ENCODE data around the gene CTAGE9. TPM values are rescaled to one million over a fixed set of nuclear protein-coding genes. Genes with fewer than 3 reads are reported as not detected.
"Not testable (repeated sequence)": the region's sequence is repeated elsewhere in the genome, so short reads cannot be mapped to it uniquely, and the experiment has no call there.

Gene CTAGE9, protein sequence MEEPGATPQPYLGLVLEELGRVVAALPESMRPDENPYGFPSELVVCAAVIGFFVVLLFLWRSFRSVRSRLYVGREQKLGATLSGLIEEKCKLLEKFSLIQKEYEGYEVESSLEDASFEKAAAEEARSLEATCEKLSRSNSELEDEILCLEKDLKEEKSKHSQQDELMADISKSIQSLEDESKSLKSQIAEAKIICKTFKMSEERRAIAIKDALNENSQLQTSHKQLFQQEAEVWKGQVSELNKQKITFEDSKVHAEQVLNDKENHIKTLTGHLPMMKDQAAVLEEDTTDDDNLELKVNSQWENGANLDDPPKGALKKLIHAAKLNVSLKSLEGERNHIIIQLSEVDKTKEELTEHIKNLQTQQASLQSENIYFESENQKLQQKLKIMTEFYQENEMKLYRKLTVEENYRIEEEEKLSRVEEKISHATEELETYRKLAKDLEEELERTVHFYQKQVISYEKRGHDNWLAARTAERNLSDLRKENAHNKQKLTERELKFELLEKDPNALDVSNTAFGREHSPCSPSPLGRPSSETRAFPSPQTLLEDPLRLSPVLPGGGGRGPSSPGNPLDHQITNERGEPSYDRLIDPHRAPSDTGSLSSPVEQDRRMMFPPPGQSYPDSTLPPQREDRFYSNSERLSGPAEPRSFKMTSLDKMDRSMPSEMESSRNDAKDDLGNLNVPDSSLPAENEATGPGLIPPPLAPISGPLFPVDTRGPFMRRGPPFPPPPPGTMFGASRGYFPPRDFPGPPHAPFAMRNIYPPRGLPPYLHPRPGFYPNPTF
- not detected for polyA plus RNA-seq (ENCODE audit: low read depth in 6 of 6)

DNA sequence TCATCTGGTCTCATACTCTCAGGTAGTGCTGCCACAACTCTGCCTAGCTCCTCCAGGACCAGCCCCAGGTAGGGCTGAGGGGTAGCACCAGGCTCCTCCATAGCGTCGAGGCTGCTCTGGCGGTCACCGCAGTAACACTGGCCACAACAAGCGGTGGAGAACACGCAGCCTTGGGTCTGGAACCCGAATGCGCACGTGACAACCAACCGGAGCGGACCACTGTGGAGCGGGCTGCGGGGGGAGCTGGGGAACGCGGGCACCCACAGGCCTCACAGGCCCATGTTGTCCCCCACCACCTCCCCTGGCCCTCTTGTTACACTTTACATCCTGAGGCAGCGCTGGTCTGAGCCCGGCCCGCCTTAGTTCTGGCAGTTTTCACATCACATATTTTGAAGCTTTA, at the start of gene CTAGE9:
Gene CTAGE9, minus strand, starts transcription at position 101 of the 400 bp plus-strand sequence. Its CDS starts 0 bp downstream, at position 101.
- H3K36me3 Mint-ChIP-seq; H3K9me3 Mint-ChIP-seq; H3K27ac Mint-ChIP-seq; ATAC-seq (ENCODE audit: low read depth in 2 of 2); H3K27me3 Mint-ChIP-seq; H3K4me3 Mint-ChIP-seq; H3K4me1 Mint-ChIP-seq; DNase-seq: not testable (repeated sequence)

DNA sequence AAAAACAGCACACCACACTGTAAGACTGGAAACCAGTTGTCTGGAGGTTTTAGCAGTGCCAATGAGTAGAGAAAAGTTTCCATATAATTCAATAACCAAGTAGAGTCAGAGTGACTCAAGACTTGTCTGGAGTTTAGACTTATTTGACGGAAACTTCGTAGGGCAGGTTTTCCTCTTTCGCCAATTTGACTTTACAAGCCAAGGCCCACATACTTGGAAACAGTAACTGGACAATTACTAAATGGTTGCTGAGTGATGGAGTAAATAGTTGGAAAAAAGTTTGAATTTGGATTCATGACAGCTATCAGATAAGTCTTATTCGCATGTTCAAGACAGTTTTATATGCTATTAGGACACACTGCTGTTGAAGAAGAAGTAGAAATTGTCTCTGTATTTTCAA, 48.1 kb upstream of the CTAGE9 start:
- peaks cover 0 to 3% (median 0%) of the 10 kb centered on the region in 3 donors for H3K4me1 Mint-ChIP-seq
- H3K27me3 Mint-ChIP-seq, result peaks cover 14 to 40% (median 37%) of the 10 kb centered on the region in 3 donors
- no peak for DNase-seq
- no peak overlapping the region for H3K27ac Mint-ChIP-seq
- H3K4me3 Mint-ChIP-seq, result no peak overlapping the region
- H3K36me3 Mint-ChIP-seq, result no peaks in the 10 kb centered on the region
- ATAC-seq (ENCODE audit: low read depth in 2 of 2), result no peak
- H3K9me3 Mint-ChIP-seq, result no peaks in the 10 kb centered on the region

DNA sequence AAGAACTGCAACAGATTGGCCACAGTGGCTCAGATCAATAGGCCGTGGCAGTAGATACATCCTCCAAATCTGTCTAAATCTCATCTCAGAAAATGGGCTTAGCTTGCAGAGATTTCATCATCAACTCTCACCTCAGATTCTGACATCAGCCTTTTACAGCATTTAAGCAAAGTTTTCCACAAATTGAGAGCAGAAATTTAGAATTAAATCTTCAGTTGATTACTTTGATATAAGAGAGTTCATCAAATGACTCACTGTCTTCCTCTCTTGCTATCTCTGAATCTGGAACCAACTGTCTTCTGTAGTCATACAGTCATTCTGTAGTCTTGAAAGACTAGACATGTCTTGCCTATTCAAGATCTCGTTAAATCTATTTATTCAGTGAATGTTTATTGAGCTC, 45.2 kb upstream of the CTAGE9 start:
- H3K4me3 Mint-ChIP-seq, result no peak overlapping the region
- no peak for ATAC-seq (ENCODE audit: low read depth in 2 of 2)
- H3K9me3 Mint-ChIP-seq, result no peaks in the 10 kb centered on the region
- no peaks in the 10 kb centered on the region for H3K36me3 Mint-ChIP-seq
- H3K27ac Mint-ChIP-seq, result no peak overlapping the region
- no peak for DNase-seq
- H3K27me3 Mint-ChIP-seq, result peaks cover 14 to 38% (median 36%) of the 10 kb centered on the region in 3 donors
- H3K4me1 Mint-ChIP-seq, result peaks cover 0 to 3% (median 0%) of the 10 kb centered on the region in 3 donors

DNA sequence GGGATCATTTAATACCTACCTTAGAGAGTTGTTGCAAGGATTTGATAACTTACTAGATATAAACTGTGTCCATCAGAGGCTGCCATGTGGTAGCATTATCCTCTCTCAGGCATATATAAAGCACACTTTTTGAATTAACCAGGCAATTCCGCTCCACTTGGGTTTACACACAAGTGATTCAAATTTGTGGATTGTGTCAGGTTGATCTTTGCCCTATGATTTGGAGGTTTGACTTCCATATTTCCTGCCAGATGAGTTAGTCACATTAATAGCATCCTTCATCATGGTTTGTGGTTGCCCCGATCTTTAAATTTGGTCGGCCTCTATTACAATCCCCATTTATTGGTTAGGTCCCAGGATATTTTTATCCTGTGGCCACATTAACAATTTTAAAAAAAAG, 44.8 kb upstream of the CTAGE9 start:
- Mint-ChIP-seq H3K4me3 (no peak overlapping the region), H3K27ac (no peak overlapping the region), H3K27me3 (peaks cover 14 to 38% (median 36%) of the 10 kb centered on the region in 3 donors), H3K36me3 (no peaks in the 10 kb centered on the region), H3K9me3 (no peaks in the 10 kb centered on the region), H3K4me1 (peaks cover 0 to 3% (median 0%) of the 10 kb centered on the region in 3 donors)
- DNase-seq (no peak), ATAC-seq (ENCODE audit: low read depth in 2 of 2) (no peak)

DNA sequence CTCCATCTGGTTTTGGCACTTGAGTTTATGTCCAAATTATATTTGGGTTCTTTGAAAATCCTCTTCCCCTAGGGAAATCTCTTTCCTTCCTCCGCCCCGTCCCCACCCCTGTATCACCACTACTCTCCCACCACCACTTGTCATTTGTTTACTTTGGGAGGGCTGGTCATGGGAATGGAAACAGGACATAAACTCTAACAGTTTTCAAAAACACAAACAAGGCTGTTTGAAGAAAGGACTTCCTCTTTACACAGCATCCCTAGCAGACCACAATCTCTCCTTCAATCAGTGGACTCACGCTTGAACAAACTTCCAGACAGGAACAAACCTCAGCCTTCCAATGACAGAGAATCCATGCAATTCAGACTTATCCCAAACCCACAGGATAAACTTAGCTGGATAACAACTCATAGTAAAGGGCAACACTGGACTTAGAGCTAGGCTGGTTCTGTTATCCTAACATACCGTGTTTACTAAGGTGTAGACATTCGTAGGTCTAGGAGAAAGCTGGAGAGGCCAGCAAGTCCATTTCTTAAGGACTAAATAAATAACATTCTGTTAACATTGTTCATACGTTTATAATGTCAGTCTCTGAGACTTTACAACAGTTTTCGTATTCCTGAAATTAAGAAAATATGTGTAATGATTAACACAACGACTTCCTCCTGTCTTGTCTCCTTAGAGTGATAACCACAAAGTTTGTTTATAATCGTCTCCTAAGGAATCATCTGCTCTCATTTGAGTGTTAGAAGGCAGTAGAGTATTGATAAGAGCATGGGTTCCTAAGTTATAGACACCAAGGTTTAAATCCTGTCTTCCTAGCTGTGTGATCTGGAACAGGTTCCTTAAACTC, 44.1 kb upstream of the CTAGE9 start:
- no peaks in the 10 kb centered on the region for H3K9me3 Mint-ChIP-seq
- peaks cover 0 to 3% (median 0%) of the 10 kb centered on the region in 3 donors for H3K4me1 Mint-ChIP-seq
- peak overlapping the region in 1 of 6 donors; percentile 39 for H3K27ac Mint-ChIP-seq
- no peaks in the 10 kb centered on the region for H3K36me3 Mint-ChIP-seq
- DNase-seq (no peak), ATAC-seq (ENCODE audit: low read depth in 2 of 2) (no peak)
- peak overlapping the region in 1 of 8 donors; percentile 41 for H3K4me3 Mint-ChIP-seq
- H3K27me3 Mint-ChIP-seq, result peaks cover 14 to 36% (median 33%) of the 10 kb centered on the region in 3 donors

DNA sequence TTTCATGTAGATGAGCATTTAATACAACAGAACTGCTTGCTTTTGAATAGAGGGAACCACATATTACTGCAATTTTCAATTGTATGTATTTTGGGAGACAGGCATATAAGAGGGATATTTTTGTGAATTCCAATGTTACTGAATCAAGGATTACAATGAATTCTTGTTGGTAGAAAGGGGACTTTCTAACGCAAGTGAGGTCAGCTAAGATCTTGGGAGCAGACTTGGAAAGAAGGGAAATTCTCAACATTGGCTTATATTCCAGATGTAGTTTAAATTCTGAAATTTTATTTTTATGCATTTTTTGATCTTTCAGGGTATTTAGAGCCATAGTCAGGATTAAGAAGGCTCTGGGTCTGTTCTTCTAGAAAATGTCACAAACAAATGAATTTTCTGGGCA, 43.3 kb upstream of the CTAGE9 start:
- Mint-ChIP-seq H3K4me1 (peaks cover 0 to 3% (median 0%) of the 10 kb centered on the region in 3 donors), H3K36me3 (no peaks in the 10 kb centered on the region), H3K27ac (no peak overlapping the region), H3K4me3 (no peak overlapping the region), H3K9me3 (no peaks in the 10 kb centered on the region), H3K27me3 (peaks cover 14 to 36% (median 30%) of the 10 kb centered on the region in 3 donors)
- no peak for ATAC-seq (ENCODE audit: low read depth in 2 of 2)
- no peak for DNase-seq

DNA sequence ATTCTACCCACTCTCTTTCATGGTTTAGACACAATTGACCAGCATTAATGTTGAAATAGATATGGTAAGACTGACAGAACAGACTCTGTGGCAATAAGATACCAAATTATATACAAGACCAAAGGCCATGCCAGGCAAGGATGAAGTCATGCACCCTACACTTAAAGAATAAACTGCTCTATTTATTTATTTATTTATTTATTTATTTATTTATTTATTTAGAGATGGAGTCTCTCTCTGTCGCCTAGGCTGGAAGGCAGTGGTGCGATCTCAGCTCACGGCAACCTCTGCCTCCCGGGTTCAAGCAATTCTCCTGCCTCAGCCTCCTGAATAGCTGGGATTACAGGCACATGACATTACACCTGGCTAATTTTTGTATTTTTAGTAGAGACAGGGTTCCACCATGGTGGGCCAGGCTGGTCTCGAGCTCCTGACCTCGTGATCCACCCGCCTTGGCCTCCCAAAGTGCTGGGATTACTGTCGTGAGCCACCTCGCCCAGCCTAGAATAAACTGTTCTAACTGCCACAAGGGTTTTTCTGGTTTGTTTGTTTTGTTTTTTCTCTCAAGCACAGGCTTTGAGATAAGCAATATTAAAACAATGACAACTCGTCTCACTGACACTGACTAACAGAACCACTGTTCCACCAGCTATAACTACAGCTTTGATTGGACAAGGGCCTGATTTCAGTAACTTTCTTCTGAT, 40.3 kb upstream of the CTAGE9 start:
- H3K4me1 Mint-ChIP-seq; H3K27ac Mint-ChIP-seq; H3K4me3 Mint-ChIP-seq; H3K36me3 Mint-ChIP-seq; H3K9me3 Mint-ChIP-seq; DNase-seq; ATAC-seq (ENCODE audit: low read depth in 2 of 2): not testable (repeated sequence)
- peaks cover 8 to 25% (median 16%) of the 10 kb centered on the region in 3 donors for H3K27me3 Mint-ChIP-seq

DNA sequence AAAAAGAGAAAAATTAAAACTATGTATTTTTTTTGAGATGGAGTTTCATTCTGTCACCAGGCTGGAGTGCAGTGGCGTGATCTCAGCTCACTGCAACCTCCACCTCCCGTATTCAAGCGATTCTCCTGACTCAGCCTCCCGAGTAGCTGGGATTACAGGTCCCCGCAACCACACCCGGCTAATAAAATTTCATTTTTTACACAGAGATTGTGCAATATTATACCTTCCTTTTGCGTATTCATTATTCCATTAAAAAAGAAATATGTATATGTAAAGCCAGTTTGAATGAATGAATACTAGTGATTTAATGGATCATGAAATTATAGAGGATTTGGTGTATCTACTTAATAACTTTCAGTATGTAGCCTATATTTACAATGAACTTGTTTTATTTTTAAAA, 38.2 kb upstream of the CTAGE9 start:
- H3K4me3 Mint-ChIP-seq, result no peak overlapping the region
- no peaks in the 10 kb centered on the region for H3K4me1 Mint-ChIP-seq
- H3K9me3 Mint-ChIP-seq, result no peaks in the 10 kb centered on the region
- H3K36me3 Mint-ChIP-seq, result no peaks in the 10 kb centered on the region
- H3K27me3 Mint-ChIP-seq, result peaks cover 0 to 5% (median 1%) of the 10 kb centered on the region in 3 donors
- no peak overlapping the region for H3K27ac Mint-ChIP-seq
- ATAC-seq (ENCODE audit: low read depth in 2 of 2) (no peak), DNase-seq (no peak)

DNA sequence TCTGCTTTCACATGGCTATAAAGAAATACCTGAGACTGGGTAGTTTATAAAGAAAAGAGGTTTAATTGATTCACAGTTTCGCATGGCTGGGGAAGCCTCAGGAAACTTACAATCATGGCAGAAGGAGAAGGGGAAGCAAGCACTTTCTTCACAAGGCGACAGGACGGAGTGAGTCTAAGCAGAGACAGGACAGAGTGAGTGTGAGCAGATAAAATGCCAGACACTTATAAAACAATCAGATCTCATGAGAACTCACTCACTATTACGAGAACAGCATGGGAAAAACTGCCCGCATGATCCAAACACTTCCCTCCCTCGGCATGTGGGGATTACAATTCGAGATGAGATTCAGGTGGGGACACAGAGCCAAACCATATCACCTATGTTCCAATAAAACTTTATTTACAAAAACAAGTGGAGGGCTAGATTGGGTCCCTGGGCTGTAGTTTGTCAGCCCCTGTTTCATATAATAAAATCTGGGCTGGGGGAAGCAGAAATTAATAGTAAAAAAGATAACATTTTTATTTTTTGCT, 37.1 kb upstream of the CTAGE9 start:
- DNase-seq (no peak), ATAC-seq (ENCODE audit: low read depth in 2 of 2) (no peak)
- Mint-ChIP-seq H3K4me1 (no peaks in the 10 kb centered on the region), H3K27ac (peak overlapping the region in 1 of 6 donors; percentile 23), H3K9me3 (no peaks in the 10 kb centered on the region), H3K27me3 (peaks cover 0 to 3% (median 0%) of the 10 kb centered on the region in 3 donors), H3K36me3 (no peaks in the 10 kb centered on the region), H3K4me3 (no peak overlapping the region)

DNA sequence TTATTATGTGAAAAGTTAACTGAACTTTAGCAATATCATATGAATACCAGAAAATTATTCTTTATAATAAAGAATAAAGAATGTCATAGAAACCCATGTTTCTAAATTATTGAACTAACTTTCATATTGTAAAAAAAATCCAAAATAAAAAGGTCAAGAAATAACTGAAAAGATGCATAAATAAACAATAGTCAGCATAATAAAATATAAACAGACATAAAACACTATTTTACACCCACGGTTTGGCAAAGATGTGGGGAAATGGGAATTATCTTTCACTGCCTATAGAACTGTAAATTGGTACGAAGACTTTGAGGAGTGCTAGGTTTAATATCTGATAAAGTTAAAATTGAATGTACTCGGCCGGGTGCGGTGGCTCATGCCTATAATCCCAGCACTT, 34.7 kb upstream of the CTAGE9 start:
- DNase-seq (no peak), ATAC-seq (ENCODE audit: low read depth in 2 of 2) (no peak)
- Mint-ChIP-seq H3K9me3 (peaks cover 0 to 2% (median 0%) of the 10 kb centered on the region in 7 donors), H3K36me3 (no peaks in the 10 kb centered on the region), H3K4me3 (no peak overlapping the region), H3K27ac (no peak overlapping the region), H3K27me3 (peaks cover 0 to 10% (median 0%) of the 10 kb centered on the region in 3 donors), H3K4me1 (peaks cover 7 to 14% (median 13%) of the 10 kb centered on the region in 3 donors)

DNA sequence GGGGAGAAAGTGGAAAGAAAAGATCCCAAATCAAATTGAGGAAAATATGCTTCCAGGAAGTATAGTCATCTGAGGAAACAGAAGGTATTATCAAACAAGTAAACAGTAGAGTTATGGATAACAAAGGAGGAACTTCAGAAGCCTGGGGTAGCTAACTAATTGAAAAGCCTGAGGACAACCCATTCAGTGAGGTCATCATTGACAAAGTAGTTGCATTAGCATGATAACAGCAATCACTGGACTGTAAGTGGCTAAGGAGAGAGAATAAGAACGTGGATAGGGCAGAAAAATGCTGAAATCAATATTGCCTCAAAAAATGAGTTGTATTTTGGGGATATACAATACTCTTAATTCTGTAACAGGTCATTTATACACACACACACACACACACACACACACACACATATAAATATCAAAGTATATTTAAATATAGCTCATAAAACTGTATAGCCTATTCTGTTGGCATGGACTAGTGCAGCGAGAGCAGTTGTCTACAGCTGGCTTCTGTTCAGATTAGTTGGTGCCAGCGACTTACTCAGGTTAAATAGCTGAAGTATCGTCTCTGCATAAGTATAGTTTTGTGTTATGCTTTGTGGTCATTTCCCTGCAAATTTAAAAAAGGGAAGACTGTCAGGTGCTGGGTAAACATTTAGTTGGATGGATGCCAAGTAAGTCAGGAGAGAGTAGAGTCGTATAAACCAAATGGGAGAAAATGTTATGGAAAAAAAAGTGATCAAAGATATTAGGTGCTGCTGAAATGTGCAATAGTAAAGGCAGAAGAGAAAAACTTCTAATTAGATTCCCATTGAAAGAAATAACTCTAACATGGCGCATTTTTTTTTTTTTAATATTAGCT, 33.8 kb upstream of the CTAGE9 start:
- H3K4me1 Mint-ChIP-seq, result peaks cover 7 to 14% (median 13%) of the 10 kb centered on the region in 3 donors
- DNase-seq (no peak), ATAC-seq (ENCODE audit: low read depth in 2 of 2) (no peak)
- peaks cover 0 to 10% (median 0%) of the 10 kb centered on the region in 3 donors for H3K27me3 Mint-ChIP-seq
- H3K9me3 Mint-ChIP-seq, result peaks cover 0 to 2% (median 0%) of the 10 kb centered on the region in 7 donors
- H3K4me3 Mint-ChIP-seq, result no peak overlapping the region
- H3K36me3 Mint-ChIP-seq, result no peaks in the 10 kb centered on the region
- H3K27ac Mint-ChIP-seq, result no peak overlapping the region
